Endodermal cell (in vitro differentiated cells): ENCODE measurements around the gene TMPRSS9. TPM values are rescaled to one million over a fixed set of nuclear protein-coding genes. Genes with fewer than 3 reads are reported as not detected.

Source experiments
- DNase-seq: peaks from one replicate; pipeline ENCODE4 v3.0.0-alpha.2; 2017
- H3K27ac ChIP-seq: 2 replicates; pipeline ENCODE4 v1.5.1; 2013; ENCODE audit warnings: mild to moderate bottlenecking, low read depth, low read length, moderate library complexity
- H3K27me3 ChIP-seq: 2 replicates; pipeline ENCODE4 v1.6.1; 2013; ENCODE audit warnings: mild to moderate bottlenecking, low read length, moderate library complexity; ENCODE audit not compliant: insufficient read depth, control insufficient read depth, poor library complexity, severe bottlenecking
- H3K36me3 ChIP-seq: 2 replicates; pipeline ENCODE4 v1.7.0; 2013; ENCODE audit warnings: mild to moderate bottlenecking, low read length, moderate library complexity; ENCODE audit not compliant: control insufficient read depth, insufficient read depth
- H3K4me1 ChIP-seq: one replicate; pipeline ENCODE4 v1.7.0; 2013; ENCODE audit warnings: low read length; ENCODE audit not compliant: control insufficient read depth, insufficient read depth
- H3K4me3 ChIP-seq: 2 replicates; pipeline ENCODE4 v1.5.1; 2013; ENCODE audit warnings: mild to moderate bottlenecking, low read length, moderate library complexity
- H3K9ac ChIP-seq: 2 replicates; pipeline ENCODE4 v1.6.1; 2013; ENCODE audit warnings: mild to moderate bottlenecking, low read length, moderate library complexity; ENCODE audit not compliant: poor library complexity, severe bottlenecking; ENCODE audit errors: extremely low read depth
- H3K9me3 ChIP-seq: 2 replicates; pipeline ENCODE4 v1.6.1; 2013; ENCODE audit warnings: mild to moderate bottlenecking, low read length, moderate library complexity; ENCODE audit not compliant: control insufficient read depth
- H3K27ac Mint-ChIP-seq: 2 replicates; pipeline ENCODE4 v1.8.0; 2020; ENCODE audit warnings: mixed read lengths
- H3K27me3 Mint-ChIP-seq: 2 replicates; pipeline ENCODE4 v1.8.0; 2021; ENCODE audit warnings: mild to moderate bottlenecking, mixed read lengths; ENCODE audit not compliant: insufficient read depth
- H3K36me3 Mint-ChIP-seq: 2 replicates; pipeline ENCODE4 v1.8.0; 2020; ENCODE audit warnings: low read depth, mixed read lengths
- H3K4me1 Mint-ChIP-seq: 2 replicates; pipeline ENCODE4 v1.8.0; 2020; ENCODE audit warnings: mixed read lengths
- H3K4me3 Mint-ChIP-seq: 2 replicates; pipeline ENCODE4 v1.8.0; 2020; ENCODE audit warnings: mild to moderate bottlenecking, moderate library complexity, mixed read lengths
- H3K9me3 Mint-ChIP-seq: 2 replicates; pipeline ENCODE4 v1.8.0; 2020; ENCODE audit warnings: mild to moderate bottlenecking, mixed read lengths
- WGBS, 2 experiments: methylation state at CpG; one replicate each; pipeline versions ENCODE4 v1.1.5 to v1.1.7; 2013; ENCODE audit warnings: missing lambda C conversion rate in 2 of 2, mixed read lengths in 1 of 2; ENCODE audit not compliant: insufficient coverage in 1 of 2, insufficient read length in 1 of 2; 5-methylcytosine and 5-hydroxymethylcytosine counted together
- total RNA-seq, 2 donors: library from RNA; stranded (reverse); fragmentation: NEBNext Ultra II Directional in 1 of 2; extraction: Animal tissue kit (Norgen Biotek cat#: 25700) in 1 of 2; gene quantifications; 2 replicates in 1 of 2; 3 replicates in 1 of 2; pipeline ENCODE4 v1.2.1, GENCODE V29; 2021
- TF ChIP-seq, protein P1 (sequence below): fragments of 200-600 bp; sonication (generic); conservative IDR thresholded peaks from 2 replicates; pipeline ENCODE4 v1.5.0; 2021; ENCODE audit warnings: antibody characterized with exemption, mild to moderate bottlenecking

Gene TMPRSS9
- total RNA-seq, 2 donors from 2014 or later, result 0.73 to 1.2 TPM

- H3K4me3 ChIP-seq, result no peak overlapping the region
- H3K4me1 Mint-ChIP-seq, result no peaks in the 10 kb centered on the region
Measured at GRCh38 chr19:2351591-2351990, 8.5 kb upstream of the TMPRSS9 start.

GRCh38 chr19:2352121-2352520 lies 7.9 kb upstream of the TMPRSS9 start:
- H3K27ac ChIP-seq, result no peak overlapping the region
- no peaks in the 10 kb centered on the region for H3K9me3 ChIP-seq
- no peaks in the 10 kb centered on the region for H3K4me1 Mint-ChIP-seq
- TF ChIP-seq, protein P1, sequence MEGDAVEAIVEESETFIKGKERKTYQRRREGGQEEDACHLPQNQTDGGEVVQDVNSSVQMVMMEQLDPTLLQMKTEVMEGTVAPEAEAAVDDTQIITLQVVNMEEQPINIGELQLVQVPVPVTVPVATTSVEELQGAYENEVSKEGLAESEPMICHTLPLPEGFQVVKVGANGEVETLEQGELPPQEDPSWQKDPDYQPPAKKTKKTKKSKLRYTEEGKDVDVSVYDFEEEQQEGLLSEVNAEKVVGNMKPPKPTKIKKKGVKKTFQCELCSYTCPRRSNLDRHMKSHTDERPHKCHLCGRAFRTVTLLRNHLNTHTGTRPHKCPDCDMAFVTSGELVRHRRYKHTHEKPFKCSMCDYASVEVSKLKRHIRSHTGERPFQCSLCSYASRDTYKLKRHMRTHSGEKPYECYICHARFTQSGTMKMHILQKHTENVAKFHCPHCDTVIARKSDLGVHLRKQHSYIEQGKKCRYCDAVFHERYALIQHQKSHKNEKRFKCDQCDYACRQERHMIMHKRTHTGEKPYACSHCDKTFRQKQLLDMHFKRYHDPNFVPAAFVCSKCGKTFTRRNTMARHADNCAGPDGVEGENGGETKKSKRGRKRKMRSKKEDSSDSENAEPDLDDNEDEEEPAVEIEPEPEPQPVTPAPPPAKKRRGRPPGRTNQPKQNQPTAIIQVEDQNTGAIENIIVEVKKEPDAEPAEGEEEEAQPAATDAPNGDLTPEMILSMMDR, result no peak
- H3K27ac Mint-ChIP-seq, result no peak overlapping the region
- no peak overlapping the region for H3K4me3 ChIP-seq
- 96 to 98% methylated on average over 23 to 24 of the region's 24 CpGs for WGBS, 2 experiments
- H3K36me3 ChIP-seq, result peaks cover 6% of the 10 kb centered on the region
- H3K4me1 ChIP-seq, result no peaks in the 10 kb centered on the region
- no peaks in the 10 kb centered on the region for H3K27me3 Mint-ChIP-seq
- H3K36me3 Mint-ChIP-seq, result peaks cover 2% of the 10 kb centered on the region
- no peak for DNase-seq
- H3K27me3 ChIP-seq, result no peaks in the 10 kb centered on the region
- no peak overlapping the region for H3K9ac ChIP-seq
- no peaks in the 10 kb centered on the region for H3K9me3 Mint-ChIP-seq
- H3K4me3 Mint-ChIP-seq, result no peak overlapping the region

More at GRCh38 chr19:2351591-2351990, 8.5 kb upstream of the TMPRSS9 start:
- H3K36me3 Mint-ChIP-seq, result peaks cover 2% of the 10 kb centered on the region
- H3K27ac Mint-ChIP-seq, result no peak overlapping the region
- H3K9me3 Mint-ChIP-seq, result no peaks in the 10 kb centered on the region
- Histone ChIP-seq H3K4me1 (no peaks in the 10 kb centered on the region), H3K9ac (no peak overlapping the region), H3K27me3 (no peaks in the 10 kb centered on the region), H3K27ac (no peak overlapping the region), H3K36me3 (peaks cover 6% of the 10 kb centered on the region), H3K9me3 (no peaks in the 10 kb centered on the region)
- WGBS, 2 experiments, result 94 to 97% methylated on average over 19 to 28 of the region's 28 CpGs
- no peaks in the 10 kb centered on the region for H3K27me3 Mint-ChIP-seq
- no peak overlapping the region for H3K4me3 Mint-ChIP-seq
- DNase-seq, result no peak
- TF ChIP-seq, protein P1, result no peak

- 87 to 92% methylated on average over 25 to 45 of the region's 45 CpGs for WGBS, 2 experiments
- H3K27me3 Mint-ChIP-seq, result peaks cover 3% of the 10 kb centered on the region
- no peak for DNase-seq
Measured at GRCh38 chr19:2353159-2353886, 6.7 kb upstream of the TMPRSS9 start.

More at GRCh38 chr19:2353159-2353886, 6.7 kb upstream of the TMPRSS9 start:
- peaks cover 6% of the 10 kb centered on the region for H3K36me3 ChIP-seq
- Mint-ChIP-seq H3K27ac (no peak overlapping the region), H3K9me3 (no peaks in the 10 kb centered on the region), H3K36me3 (peaks cover 2% of the 10 kb centered on the region), H3K4me3 (no peak overlapping the region), H3K4me1 (no peaks in the 10 kb centered on the region)
- no peaks in the 10 kb centered on the region for H3K4me1 ChIP-seq
- no peak overlapping the region for H3K9ac ChIP-seq
- H3K4me3 ChIP-seq, result no peak overlapping the region
- no peak overlapping the region for H3K27ac ChIP-seq
- TF ChIP-seq, protein P1, result no peak
- H3K27me3 ChIP-seq, result peaks cover 5% of the 10 kb centered on the region
- H3K9me3 ChIP-seq, result no peaks in the 10 kb centered on the region
